Measurements from ENCODE around the gene ASXL1.

ASXL1 gene

DNA sequence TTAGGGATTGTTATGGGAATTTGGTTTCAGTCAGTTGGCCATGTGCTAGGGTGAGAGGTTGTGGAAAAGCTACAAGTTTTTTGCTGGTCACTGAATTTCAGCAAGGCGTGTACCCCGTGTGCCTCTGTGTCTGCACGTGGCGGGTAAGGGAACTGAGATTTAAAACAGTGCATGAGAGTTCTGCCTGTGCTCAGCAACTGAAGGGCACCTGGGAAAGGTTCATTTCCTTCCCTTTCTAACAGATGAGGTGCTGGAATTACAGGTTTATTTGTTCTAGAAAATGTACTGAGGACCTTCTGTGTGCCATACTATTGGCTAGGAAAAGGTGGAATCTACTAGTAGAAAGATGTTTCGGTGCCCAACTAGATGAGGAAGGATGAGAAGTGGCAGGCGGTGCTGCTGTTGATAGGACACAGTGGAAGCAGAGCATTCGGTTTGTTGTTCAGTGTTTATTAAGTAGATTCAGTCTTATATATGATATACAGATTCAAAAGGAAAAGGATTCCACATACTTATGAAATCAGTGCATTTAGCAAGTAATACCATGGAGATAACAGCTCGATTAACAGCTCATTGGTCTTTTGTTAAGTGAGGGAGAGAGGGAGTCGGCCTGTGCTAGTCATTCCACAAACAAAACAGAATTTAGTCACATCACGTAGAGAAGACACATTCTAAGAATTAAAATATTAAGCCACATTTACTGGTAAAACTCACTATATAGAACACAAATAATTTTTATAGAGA, 84.7 kb downstream of the ASXL1 start:
- no peak for DNase-seq

DNA sequence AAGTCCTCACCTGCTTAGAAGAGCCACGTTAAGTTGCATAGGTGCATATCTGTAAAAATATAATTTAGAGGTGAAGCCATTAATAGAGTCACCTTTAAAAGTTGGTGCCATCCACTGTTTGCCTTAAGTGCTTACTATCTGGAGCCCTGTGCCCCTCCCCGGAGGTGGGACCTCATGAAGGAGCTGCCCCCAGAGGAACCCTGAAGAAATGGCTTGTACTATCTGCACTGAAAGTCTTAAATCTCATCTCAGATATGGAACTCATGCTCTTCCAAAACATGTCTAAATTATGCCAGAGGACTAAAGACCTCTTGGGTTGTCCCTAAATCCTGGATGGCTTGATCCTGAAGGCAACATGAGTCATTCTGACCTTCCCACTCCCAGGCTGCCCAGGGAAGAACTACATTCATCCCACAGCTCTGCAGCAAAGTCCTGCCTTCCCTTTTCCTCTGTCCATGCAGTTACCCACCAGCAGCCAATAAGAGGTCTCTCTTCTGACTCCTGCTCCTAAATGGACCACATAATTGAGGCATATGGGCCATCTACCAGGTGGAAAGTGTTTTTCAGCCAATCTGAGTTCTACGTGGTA, 85.3 kb downstream of the ASXL1 start:
- no peak for DNase-seq

- DNase-seq: no peak
Measured at GRCh38 chr20:32444474-32445220, 86.5 kb downstream of the ASXL1 start.

GRCh38 chr20:32445539-32446273, 87.6 kb downstream of the ASXL1 start:
- no peak for DNase-seq

- DNase-seq: no peak
Measured at GRCh38 chr20:32446301-32447100, 88.4 kb downstream of the ASXL1 start.

GRCh38 chr20:32447136-32448027, 89.3 kb downstream of the ASXL1 start:
- no peak for DNase-seq

DNA sequence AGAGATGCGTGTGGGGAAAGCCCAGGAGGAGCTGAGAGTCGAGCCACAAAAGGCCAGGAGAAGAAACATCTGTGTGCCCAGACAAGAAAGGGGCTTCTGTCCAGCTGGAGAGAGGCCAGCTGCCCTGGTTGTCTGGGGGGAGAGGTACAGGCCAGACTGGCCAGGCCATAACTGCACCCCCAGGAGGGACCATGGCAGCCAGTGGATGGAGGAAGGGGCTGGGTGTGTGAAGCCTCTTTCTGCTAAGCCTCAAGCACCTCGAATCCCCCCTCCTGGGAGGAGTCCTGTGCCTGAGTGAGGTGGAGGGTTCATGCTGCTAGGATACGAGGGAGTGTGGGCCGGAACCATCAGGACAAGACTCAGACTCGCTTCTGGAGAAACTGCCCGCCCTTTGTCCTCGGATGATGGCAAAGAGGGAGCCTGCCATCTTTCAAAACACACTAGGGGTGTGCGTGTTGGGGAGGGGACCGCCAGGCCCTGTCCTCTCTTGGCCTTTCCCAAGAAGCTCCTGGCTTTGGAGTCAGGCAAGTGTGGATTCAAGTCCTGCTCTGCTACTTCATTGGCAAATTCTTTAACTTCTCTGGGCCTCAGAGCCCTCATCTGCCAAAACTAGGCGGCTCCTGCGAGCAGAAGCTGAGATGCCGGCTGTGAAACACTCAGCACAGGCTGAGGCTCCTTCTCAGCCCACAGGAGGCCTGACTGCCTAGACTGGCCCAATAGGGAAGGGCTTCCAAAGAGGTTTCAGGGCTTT, 90.3 kb downstream of the ASXL1 start:
- no peak for DNase-seq

- no peak for DNase-seq
Measured at GRCh38 chr20:32449057-32449889, 91.1 kb downstream of the ASXL1 start.

GRCh38 chr20:32449890-32450401, 91.8 kb downstream of the ASXL1 start:
- no peak for DNase-seq

DNA sequence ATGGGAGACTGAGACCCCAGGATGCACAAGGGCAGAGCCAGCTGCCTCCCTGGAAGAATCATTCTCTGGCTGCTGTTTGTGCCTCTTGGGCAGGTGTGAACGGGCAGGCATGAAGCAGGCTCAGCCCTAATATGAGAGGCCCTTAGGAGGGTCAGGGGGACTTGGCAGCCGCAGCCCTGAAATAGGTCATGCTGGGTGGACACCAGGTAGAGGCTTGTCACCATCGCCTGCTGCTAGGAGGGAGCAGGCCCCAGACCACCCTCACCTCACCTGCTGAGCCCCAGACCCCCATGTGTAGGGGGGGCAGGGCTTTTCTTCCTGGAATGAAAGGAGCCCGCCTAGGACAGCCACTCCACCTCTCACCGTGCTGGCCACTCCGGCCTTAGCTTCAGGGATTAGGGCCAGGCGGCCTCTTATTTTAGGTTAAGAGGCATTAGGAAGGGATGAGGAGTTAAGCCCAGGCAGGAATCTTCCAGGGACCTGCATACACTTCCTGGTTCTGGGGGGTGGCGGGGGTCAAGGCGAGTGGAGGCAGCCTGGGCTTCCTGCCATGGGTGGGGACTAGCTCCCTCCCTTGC, 92.4 kb downstream of the ASXL1 start:
- no peak for DNase-seq

DNA sequence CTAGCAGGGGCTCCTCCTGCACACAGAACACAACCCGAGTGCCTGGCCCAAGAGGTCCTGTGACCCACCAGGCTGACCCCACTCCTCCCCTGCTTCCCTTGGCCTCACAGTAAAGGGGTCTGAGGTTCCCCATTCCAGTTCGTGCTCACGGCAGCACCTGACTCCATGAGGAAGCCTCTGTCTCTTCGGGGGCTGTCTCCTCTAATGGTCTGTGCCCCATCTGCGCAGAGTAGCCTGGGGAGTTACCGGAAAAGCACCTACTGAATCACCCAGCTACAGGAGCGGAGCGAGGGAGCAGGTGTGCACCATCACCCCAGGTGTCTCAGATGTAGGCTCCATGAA, 93.2 kb downstream of the ASXL1 start:
- no peak for DNase-seq

DNA sequence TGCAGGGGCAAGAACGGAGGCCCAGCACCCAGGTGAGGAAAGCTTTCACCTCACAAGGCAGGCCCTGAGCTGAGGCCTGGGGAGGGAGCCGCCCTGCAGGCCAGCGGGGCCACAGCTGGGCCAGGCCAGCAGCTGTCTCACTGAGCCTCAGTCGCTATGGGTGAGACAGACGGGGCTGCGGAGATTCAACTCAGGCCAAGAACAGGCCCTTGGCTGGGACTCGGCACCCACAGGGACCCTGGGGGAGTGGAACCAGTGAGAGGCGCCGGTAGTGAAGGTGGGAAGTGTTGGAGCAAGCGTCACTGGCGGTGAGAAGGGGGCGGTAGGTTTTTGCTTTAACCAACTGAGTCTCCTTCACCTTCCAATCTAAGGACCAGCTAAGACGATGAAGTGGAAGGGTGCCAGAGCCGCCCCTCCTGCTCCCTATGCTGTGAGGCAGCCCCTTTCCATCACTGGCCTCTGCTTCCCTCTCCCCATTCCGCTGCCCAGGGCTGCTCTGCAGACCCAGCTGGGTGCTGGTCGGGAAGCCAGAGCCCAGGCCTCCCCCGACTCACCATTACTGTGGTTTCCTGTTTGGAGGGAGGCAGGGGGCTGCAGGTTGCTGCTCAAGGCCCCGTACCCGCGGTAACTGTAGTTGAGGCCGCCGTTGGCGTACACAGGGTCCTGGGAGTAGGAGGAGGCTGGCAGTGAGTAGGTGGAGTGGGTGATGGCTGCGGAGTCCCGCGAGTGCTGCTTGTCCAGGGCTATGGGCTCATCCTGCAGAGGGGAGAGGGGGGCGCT, 93.7 kb downstream of the ASXL1 start:
- DNase-seq: no peak

GRCh38 chr20:32452776-32453466, 94.8 kb downstream of the ASXL1 start:
- DNase-seq: no peak

DNA sequence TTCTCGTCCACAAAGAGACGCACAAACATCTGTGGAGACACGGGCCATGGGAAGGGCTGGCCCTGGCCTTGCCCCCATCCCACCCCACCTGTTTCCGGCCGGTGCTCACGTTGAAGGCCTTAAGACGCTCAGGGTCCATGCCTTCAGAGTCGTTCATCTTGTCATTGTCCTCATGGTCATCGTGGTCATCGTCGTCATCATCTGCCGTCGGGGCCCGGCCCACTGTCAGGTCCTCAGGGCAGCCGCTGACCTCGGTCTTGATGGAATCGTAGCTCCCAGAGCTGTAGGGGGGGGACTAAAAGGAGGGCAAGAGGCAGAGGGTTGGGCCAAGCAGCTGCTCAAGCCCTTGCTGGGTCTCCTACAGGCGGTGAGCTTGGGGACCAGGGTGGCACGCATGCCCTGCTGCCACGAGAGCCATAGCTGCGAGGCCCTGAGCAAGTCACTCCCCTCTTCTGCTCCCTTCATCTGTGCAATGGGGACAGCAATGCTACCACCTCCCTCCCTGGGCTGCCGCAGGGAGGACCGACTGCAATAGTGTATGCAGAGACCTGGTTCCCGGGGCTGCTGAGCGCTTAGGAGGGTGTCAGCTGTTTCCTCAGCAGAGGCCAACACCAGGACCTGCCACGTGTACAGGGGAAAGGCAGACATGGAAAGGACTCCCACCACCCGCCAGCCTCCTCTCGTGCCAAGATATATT, 95.5 kb downstream of the ASXL1 start:
- DNase-seq: no peak

DNA sequence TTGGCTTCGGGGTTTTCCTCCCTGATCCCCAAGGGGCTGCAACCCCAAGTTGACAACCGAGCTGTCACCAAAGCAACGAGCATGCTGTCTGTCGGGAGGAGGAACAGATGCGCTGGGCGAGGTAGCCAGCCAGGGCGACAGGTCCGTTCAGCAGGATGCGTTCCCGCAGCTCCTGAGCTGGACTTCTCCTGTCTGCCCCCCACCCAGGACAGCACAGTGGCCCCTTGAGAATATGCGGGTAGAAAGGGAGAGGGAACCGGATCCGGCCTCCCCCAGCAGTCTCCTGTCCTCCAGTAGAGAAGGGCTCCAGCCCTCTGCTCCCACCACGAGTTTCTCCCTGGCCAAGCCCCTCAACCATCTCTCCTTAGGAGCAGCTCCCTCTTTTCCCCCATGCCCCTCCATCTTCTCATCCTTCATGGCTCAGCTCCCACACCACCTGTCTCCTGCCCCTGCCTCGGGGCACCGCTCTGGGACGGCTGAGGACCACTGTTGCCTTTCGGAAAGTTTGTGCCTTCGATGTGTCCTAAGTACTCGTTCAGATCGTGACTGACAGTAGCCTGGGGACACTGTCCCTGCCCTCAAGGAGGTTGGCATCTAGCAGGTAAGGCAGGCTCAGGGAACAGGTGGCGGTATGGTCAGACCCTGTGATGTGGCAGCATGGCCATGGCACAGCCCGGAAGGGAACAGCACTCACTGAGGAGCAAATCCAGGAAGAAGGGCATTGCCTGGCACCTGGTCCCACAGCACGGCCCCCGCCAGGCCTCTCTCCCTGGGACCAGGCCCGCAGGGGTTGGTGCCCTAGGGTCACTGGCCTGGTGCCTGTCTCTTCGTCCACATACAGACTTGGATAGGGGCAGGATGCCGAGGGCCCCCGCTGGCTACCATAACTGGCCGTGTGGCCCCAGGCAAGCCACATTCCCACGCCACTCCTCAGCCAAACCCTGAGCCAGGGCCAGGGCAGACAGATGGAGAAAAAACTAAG, 96.3 kb downstream of the ASXL1 start:
- DNase-seq: no peak

Measured in NCI-H2029 (cell line).